ENCODE data around the gene PTCH2.

PTCH2 gene

DNA sequence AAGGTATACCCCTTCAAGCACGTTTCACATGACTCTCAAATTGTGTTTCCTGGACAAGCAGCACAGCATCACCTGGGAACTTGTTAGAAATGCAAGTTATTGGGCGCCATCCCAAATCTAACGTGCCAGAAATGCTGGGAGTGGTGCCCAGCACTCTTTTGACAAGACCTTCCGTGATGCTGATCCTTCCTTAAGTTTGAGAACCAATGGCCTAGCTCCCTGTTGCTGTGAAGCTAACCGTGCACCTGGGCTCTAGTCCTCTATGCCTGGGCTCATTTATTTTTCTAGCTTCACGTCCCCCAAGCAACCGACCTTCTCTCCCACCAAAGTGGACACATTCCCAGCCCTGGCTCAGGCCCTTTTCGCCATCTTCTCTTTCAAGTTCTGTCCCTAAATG, 59.4 kb downstream of the PTCH2 start:
- no peak for TF ChIP-seq POLR2A (IDR thresholded peaks at IDR 0.05; ENCODE audit: low read depth, low read length)
- DNase-seq (ENCODE audit: insufficient read length, low spot score) (no peak), FAIRE-seq (no peak)

DNA sequence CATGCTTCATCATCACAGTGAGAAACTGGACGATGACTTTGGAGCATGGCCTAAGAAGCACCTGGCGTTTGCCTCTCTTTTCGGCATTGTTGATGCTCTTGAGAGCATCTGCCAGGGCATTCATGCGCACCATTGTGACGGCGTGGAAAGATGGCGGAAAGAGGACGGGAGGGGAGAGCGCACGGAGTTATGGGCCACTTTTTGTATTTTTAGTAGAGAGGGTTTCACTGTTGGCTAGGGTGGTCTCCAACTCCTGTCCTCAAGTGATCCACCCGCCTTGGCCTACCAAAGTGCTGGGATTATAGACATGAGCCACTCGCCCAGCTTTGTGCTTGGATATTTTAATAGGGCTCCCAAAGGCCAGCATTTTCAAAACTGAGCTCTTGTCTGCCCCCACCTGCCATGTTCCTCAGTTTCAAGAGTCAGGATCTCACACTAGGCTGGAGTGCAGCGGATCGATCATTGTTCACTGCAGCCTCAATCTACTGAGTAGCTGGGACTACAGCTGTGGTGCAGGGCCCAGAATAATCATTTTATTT, 62.4 kb downstream of the PTCH2 start:
- no peak for TF ChIP-seq POLR2A (IDR thresholded peaks at IDR 0.05; ENCODE audit: low read depth, low read length)
- FAIRE-seq (no peak), DNase-seq (ENCODE audit: insufficient read length, low spot score) (no peak)

DNA sequence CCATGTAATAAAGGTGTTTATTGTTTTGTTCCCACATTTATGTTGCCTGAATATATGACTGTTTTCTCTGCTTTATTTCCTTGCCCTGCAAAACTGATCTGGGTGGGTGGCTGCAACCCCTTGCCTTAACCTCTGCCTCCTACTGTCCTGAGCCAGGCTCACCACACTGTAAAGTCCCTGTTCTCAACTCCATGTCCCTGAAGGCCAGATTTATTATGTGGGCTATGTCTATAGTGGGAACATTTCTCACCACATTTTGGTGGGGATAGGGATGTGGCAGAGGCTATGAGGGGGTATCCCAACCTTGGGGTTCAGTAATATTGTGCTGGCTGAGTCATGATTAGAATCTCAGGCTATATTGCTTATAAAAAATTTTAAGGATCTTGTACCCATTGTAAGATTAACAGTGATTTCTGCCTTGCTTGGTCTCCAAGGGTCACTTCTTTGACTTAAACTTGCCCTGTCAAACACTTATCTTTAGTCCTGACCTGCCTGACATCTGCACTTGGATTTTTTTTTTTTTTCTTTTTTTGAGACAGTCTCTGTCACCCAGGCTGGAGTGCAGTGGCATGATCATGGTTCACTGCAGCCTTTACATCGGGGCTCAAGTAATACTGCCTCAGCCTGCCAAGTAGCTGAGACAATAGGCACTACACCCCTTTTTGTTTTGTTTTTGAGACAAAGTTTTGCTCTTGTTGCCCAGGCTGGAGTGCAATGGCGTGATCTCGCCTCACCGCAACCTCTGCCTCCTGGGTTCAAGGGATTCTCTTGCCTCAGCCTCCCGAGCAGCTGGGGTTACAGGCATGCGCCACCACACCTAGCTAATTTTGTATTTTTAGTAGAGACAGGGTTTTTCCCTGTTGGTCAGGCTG, 64.1 kb downstream of the PTCH2 start:
- DNase-seq (ENCODE audit: insufficient read length, low spot score) (no peak), FAIRE-seq (no peak)
- no peak for TF ChIP-seq POLR2A (IDR thresholded peaks at IDR 0.05; ENCODE audit: low read depth, low read length)

DNA sequence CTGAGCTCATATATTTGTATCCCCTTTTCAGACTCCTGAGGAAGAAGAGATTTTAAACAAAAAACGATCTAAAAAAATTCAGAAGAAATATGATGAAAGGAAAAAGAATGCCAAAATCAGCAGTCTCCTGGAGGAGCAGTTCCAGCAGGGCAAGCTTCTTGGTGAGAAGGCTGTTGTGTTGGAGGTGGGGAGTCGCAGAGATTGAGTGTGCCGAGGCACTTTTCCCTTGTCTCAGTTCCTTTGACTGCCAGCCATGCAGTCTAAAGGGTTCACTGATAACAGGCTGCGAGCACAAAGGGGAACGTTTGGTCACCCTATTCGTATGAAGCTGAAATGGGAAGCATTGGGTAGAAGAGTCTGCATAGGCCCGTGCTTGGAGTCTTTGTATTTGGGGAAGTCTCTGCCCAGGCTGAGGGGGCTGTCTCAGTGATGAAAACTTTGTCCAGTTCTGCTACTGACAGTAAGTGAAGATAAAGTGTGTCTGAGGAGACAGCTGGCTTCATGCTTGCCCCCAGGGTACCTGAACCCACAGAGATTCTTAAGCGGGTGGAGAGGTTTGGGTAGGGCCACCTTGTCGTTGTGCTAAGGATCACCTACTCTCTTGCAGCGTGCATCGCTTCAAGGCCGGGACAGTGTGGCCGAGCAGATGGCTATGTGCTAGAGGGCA, 65.0 kb downstream of the PTCH2 start:
- DNase-seq (ENCODE audit: insufficient read length, low spot score), result no peak
- TF ChIP-seq POLR2A (IDR thresholded peaks at IDR 0.05; ENCODE audit: low read depth, low read length), result no peak
- FAIRE-seq, result no peak

DNA sequence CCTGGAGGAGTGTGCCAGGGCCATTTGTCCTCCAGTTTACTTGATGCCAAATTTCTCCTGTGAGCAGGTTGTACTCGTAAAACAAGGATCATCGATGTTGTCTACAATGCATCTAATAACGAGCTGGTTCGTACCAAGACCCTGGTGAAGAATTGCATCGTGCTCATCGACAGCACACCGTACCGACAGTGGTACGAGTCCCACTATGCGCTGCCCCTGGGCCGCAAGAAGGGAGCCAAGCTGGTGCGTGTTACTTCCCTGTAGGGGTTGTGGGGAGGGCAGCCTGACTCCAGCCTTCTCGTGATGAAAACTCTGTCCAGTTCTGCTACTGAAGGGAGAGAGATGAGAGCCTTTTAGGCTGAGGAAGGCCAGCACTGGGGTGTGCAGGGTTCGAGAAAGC, 65.5 kb downstream of the PTCH2 start:
- no peak for TF ChIP-seq POLR2A (IDR thresholded peaks at IDR 0.05; ENCODE audit: low read depth, low read length)
- DNase-seq (ENCODE audit: insufficient read length, low spot score) (no peak), FAIRE-seq (no peak)

DNA sequence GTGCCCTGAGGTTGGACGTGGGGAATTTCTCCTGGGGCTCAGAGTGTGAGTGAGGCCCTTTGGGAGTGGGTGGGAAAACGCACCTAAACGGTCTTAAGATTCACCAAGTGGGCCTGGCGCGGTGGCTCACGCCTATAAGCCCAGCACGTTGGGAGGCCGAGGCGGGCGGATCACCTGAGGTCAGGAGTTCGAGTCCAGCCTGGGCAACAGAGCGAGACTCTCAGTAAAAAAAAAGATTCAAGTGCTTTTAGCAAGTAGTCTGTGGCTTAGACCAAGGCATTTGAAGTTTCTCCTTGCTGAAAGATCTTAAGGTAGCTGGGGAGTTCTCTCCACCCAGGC, 66.4 kb downstream of the PTCH2 start:
- no peak for FAIRE-seq
- no peak for TF ChIP-seq POLR2A (IDR thresholded peaks at IDR 0.05; ENCODE audit: low read depth, low read length)
- no peak for DNase-seq (ENCODE audit: insufficient read length, low spot score)

DNA sequence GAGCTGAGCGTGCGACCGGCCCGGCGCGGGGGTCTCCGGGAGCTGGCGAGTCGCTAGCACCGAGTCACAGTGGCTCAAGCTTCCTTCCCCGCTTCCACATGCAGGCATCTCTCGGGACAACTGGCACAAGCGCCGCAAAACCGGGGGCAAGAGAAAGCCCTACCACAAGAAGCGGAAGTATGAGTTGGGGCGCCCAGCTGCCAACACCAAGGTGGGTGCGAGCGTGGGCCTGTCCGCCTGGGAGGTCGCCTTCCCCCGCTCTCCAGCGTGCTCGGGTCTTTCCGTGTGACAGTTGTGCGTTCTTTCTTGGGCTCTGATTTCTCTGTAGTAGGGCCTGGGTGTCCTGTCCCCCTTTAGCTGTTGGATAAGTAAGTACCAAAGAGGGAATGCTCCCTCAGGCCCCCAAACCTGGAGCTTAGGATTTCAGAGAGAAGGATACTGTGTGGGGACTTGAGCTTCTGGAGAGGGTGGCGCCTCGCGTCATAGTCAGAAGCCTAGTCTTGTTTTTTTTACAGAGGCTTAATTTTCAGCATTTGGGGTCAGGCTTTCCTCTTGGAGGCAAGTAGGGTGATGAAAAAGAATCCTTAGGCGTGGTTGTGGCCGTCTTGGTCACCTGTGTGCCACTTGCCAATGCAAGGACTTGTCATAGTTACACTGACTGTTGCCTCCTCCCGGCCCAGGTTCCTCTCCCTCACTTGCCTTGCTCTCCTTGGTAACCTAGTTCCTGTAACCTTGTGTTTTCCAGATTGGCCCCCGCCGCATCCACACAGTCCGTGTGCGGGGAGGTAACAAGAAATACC, 66.9 kb downstream of the PTCH2 start:
- FAIRE-seq (no peak), DNase-seq (ENCODE audit: insufficient read length, low spot score) (no peak)

DNA sequence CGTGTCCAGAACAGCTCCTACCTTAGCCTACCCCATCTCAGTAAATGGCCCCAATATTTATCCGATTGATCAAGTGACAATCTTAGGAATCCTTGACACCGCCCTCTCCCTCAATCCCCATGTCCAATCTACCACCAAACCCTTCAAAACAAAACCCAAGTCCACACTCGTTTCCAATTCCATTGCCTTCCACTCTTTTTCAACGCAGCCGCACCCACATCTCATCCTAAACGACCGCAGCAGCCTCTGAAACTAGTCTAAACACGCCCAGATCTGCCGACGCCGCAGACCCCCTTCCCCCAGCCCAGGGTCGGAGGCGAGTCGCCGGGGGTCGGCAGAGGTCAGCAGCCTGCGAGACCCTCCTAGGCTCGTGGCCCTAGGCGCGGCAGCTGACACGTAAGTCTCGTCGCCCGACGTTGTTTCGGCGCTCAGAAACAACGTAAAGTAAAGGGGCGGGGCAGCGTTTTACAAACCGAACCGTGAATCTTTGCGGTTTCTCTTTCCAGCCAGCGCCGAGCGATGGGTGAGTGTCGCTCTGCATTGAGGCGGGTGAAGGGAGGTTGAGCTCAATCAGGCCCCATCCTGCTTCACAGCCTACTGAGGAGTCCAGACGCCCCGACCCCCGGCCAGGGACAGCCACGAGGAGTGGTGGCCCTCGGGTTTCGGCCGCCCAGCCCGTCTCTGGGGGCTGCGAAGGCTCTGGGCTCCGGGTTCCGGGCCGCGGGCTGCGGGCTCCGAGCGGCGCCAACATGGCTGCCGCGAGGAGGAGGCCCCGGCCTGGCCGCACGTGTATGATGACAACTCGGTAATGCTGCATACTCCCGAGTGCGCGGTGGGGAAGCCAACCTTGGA, 67.7 kb downstream of the PTCH2 start, which contains the start of gene RPS8:
Gene RPS8 (plus strand): TSS at position 463 of the 852 bp plus-strand sequence. CDS start 57 bp downstream, at position 520.
- TF ChIP-seq POLR2A (IDR thresholded peaks at IDR 0.05; ENCODE audit: low read depth, low read length), result peak; percentile 96
- FAIRE-seq (no peak), DNase-seq (ENCODE audit: insufficient read length, low spot score) (peak; percentile 63)

More for the DNA sequence above, 66.9 kb downstream of the PTCH2 start:
- TF ChIP-seq POLR2A (IDR thresholded peaks at IDR 0.05; ENCODE audit: low read depth, low read length), result no peak

Measured in H54 (cell line).